A204.1 (cell line): Measurements from ENCODE around the gene TXNRD3.

ENCODE experiments used
- FAIRE-seq: peaks from 2 replicates; lab custom pipeline; 2012; peaks lifted over from hg19 to GRCh38; lab: Jason Lieb, UNC

The TXNRD3 gene

GRCh38 chr3:126654571-126655383 lies at the start of gene TXNRD3:
TXNRD3 (minus strand) TSS chr3:126655124.
- no peak for FAIRE-seq

- FAIRE-seq = peak; percentile 86
Measured at GRCh38 chr3:126703512-126704493, 48.9 kb upstream of the TXNRD3 start, which contains the start of gene CHCHD6. CHCHD6 (plus strand) TSS chr3:126704240; CDS start chr3:126704313, 73 bp downstream.

- no peak for FAIRE-seq
Measured at GRCh38 chr3:126699011-126699410, 44.1 kb upstream of the TXNRD3 start.

DNA sequence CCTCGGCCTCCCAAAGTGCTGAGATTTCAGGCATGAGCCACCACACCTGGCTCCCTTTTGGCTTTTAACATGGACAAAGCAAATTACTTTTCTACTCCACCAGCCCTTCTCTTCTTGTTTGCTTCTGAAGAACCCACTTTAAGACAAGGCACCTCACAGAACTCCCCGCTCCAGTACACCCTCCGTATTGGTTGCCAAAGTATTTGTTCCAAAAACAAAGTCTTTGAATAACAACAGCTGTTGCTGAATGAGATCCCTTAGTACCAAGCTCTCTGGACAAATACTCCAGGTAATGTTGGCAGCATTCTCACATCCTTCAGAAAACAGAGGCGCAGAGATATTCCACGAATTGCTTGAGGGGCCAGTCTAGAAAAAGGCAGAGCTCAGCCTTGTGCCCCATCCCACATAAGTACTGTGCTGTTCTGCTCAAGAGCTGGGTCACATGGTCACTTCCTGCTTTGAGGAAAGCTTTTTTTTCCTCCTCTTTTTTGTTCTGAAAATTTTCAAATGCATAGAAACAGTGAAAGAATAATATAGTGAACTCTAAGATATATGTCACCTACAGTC lies 41.9 kb upstream of the TXNRD3 start:
- no peak for FAIRE-seq

- FAIRE-seq = no peak
Measured at GRCh38 chr3:126693921-126694320, 39.0 kb upstream of the TXNRD3 start.

- FAIRE-seq = no peak
Measured at GRCh38 chr3:126692858-126693257, 37.9 kb upstream of the TXNRD3 start.

DNA sequence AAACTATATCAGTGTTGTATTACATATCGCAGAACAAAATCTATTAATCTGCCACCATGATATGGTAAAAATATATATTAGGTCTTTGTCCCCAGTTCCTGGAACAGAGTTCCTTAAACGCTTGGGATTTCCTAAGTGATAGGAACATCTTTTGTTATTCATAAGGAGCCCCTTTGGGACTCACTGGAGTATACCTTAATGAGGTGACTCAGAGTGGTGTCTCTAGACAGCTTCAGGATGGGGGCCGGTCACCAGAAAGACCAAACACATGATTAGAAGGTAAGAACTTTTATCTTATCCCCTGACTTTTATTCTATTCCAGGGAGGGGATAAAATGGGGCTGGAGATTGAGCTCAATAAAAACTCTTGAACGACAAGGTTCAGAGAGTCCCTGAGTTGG lies 36.8 kb upstream of the TXNRD3 start:
- no peak for FAIRE-seq

GRCh38 chr3:126685493-126685892 lies 30.6 kb upstream of the TXNRD3 start:
- FAIRE-seq = no peak

DNA sequence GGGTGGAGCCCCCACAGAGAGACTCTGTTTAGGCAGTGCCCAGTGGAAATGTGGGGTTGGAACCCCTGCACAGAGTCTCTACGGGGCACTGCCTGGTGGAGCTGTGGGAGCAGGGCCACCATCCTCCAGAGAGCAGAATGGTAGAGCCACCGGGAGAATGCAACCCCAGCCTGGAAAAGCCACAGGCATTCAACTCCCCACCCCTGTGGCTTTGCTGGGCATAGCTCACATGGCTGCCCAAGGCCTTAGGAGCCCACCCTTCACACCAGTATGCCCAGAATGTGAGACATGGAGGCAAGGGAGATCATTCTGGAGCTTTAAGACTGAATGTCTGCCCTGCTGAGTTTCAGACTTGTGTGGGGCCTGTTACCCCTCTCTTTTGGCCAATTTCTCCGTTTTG lies 30.1 kb upstream of the TXNRD3 start:
- no peak for FAIRE-seq

DNA sequence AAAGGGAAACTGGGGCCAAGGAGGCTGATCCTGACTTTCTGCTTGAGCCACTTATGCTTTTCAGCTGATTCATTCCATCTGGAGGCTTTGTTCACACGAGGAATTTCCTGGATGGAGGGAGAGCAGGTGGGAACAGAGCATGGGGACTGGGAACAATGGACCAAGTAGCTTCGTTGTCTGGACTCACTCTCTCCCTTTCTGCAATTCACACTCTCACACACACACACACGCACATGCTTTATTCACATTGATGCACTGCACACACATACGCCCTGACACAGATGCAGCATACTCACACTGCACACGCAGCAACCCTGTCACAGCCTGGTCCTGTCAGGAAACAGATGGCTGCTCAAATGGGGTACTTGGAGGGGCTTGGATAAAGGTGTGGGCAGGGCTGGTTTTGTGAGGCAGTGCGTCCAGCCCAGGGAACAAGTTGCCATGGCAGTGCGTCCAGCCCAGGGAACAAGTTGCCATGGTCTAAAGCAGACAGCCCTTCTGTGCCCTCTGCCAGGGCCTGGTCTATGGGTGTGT lies 29.4 kb upstream of the TXNRD3 start:
- no peak for FAIRE-seq

- FAIRE-seq = no peak
Measured at GRCh38 chr3:126683069-126683468, 28.1 kb upstream of the TXNRD3 start.

DNA sequence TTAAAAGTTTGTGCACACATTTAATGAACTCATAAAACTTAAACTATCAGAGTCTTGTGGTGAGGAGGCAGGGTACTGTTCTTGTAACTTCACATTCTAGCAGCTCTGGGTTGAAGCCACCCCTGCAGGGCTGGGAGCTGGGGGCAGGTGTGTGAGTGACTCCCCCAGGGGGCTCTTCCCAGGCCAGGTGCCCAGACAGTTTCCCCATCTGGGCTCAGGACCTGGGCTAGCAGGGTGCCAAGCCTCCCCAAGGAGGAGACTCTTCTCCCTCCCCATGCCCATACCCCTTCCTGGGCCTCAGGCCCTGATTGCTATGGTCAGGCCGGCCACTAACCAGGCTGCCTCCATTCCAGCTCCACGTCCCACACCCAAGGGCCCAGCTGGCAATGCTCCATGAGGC lies 27.1 kb upstream of the TXNRD3 start:
- FAIRE-seq = no peak

- no peak for FAIRE-seq
Measured at GRCh38 chr3:126680667-126681055, 25.7 kb upstream of the TXNRD3 start.

DNA sequence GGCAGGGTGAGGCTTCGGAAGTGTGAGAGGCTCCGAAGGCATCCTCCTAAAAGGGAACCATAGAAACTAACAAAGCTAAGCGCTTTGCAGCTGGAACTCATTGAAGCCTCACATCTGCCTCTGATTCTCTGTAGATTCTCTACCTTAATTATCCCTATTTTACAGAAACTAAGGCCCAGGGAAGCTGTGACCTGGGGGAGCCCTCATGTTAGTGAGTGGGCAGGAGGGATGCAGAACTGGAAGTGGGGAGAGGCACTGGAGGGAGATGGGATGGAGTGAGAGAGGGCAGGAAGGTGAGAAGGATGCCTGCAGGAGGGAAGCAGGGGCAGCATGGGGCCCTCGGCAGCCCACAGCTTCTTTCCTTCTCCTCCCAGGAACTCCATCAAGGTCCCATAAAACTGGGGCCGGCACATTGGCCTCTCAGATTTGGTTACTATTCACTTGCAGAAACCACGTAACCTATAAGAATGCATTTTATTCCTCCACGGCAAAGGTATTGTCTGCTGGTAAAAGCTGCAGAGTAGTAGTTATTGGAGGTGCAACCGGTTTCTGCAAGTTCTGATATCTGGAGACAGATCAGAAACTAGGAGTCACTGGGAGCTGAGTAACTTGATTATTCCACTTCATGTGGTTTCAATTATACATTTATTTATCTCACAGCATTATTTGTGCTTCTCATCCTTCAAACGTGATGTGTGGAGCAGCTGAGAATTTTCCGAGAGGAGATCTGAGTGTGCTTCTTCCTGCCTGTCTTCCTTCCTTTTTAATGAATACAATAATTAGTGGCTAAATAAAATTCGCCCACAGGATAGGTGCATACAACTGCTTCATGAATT lies 25.1 kb upstream of the TXNRD3 start:
- FAIRE-seq = no peak

DNA sequence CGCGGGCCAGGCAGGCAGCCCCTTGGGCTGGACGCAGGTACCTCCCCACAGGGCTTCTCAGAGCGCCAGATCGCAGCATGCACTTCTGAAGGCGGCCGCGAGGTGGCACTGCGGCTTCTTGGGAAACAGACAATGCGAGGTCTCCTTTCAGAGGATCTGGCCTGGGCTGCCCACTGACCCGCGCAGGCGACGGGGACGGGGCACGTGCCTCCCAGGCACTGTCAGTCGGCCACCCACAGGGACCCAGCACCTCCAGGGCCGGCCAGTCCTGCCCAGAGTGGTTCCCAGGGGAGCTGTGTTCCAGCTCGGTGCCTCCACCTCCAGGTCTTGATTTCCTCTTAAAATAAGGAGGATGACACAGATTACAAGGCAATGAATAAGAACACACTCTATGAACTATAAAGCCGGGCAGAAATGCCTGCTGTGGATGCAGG lies 24.4 kb upstream of the TXNRD3 start:
- no peak for FAIRE-seq

DNA sequence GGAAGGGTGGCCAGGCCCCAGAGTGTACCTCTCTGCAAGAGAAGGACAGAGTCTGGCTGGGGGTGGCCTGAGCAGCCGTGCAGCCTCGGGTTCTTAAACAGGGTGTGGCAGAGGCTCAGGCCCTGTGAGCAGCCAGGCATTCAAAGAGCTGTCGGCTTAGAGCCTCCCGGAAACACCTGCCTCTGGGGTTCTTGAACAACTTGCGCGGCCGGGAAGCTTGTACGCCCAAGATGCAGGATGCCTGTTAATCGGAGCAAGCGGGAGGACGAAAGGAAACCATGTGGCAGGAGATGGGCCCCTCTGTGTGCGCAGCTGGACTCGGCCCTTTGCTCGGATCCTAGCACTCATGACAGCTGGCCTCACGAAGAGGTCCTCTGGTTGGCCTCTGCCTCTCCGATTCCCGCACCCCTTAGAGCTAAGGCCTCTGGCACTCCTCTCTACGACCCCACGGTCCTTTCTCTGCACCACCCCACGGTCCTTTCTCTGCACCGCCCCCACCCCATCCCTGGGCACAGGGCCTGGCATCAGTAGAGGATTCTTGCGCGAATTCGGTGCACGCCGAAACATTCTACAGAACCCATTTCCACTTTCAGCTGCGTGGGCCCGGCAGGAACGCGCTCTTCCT lies 23.9 kb upstream of the TXNRD3 start:
- FAIRE-seq = no peak

- no peak for FAIRE-seq
Measured at GRCh38 chr3:126677862-126678503, 23.1 kb upstream of the TXNRD3 start.

- no peak for FAIRE-seq
Measured at GRCh38 chr3:126676919-126677705, 22.2 kb upstream of the TXNRD3 start.

GRCh38 chr3:126672741-126673140 lies 17.8 kb upstream of the TXNRD3 start:
- FAIRE-seq = no peak

DNA sequence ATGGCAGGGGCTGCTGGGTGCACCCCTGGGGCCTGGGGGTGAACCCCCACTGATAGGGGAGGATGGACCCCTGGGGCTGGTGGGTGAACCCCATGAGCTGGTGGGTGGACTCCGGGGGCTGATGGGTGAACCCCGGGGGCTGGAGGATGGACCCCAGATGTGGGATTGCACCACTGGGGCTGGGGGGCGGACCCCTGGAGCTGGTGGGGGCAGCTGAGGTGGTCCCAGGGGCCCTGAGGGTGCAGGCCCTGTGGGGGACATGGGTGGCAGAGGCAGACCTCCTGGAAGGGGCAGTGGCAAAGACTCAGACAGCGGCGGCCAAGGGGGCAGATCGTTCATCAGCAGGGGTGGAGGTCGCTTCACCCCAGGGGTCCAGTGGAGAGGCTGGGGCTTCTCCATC lies 17.4 kb upstream of the TXNRD3 start:
- FAIRE-seq = no peak
